Mammary epithelial cell (primary cell): ENCODE data around the gene CPED1.

Experiments
- EZH2 ChIP-seq: IDR thresholded peaks from 2 replicates; pipeline ENCODE4 v1.6.1; 2012; ENCODE audit warnings: low read length, inconsistent platforms, borderline replicate concordance
- TF ChIP-seq, protein P1 (sequence below), 2 donors: IDR thresholded peaks in 1 of 2; conservative IDR thresholded peaks in 1 of 2; 2 replicates each; pipeline ENCODE4 v1.5.1; 2011 to 2012; ENCODE audit warnings: inconsistent platforms in 2 of 2, low read length in 2 of 2, mild to moderate bottlenecking in 2 of 2, control low read depth in 1 of 2, low read depth in 1 of 2; ENCODE audit not compliant: insufficient read depth in 1 of 2; ENCODE audit errors: extremely low read depth in 1 of 2

- TF ChIP-seq, protein P1, sequence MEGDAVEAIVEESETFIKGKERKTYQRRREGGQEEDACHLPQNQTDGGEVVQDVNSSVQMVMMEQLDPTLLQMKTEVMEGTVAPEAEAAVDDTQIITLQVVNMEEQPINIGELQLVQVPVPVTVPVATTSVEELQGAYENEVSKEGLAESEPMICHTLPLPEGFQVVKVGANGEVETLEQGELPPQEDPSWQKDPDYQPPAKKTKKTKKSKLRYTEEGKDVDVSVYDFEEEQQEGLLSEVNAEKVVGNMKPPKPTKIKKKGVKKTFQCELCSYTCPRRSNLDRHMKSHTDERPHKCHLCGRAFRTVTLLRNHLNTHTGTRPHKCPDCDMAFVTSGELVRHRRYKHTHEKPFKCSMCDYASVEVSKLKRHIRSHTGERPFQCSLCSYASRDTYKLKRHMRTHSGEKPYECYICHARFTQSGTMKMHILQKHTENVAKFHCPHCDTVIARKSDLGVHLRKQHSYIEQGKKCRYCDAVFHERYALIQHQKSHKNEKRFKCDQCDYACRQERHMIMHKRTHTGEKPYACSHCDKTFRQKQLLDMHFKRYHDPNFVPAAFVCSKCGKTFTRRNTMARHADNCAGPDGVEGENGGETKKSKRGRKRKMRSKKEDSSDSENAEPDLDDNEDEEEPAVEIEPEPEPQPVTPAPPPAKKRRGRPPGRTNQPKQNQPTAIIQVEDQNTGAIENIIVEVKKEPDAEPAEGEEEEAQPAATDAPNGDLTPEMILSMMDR (conservative IDR thresholded peaks at IDR 0.05 in 1 of 2, IDR thresholded peaks at IDR 0.05 in 1 of 2; ENCODE audit: extremely low read depth in 1 of 2, insufficient read depth in 1 of 2, low read depth in 1 of 2, low read length in 2 of 2) = no peak
- TF ChIP-seq EZH2 = no peak
Observed at GRCh38 chr7:121166916-121167315, 178.4 kb downstream of the CPED1 start.
